Measurements from ENCODE around the gene ERC1.

The ERC1 gene

GRCh38 chr12:1419849-1420371 is 428.9 kb downstream of the ERC1 start:
- POLR2A ChIA-PET: no interaction called here
- TF ChIP-seq KLF16 (tag by site-specific recombination; IDR thresholded peaks at IDR 0.05) (no peak), ZNF639 (tag by site-specific recombination; IDR thresholded peaks at IDR 0.05) (no peak), ZNF518A (tag by site-specific recombination; conservative IDR thresholded peaks at IDR 0.05; ENCODE audit: low read depth) (no peak), ZNF626 (tag by site-specific recombination; IDR thresholded peaks at IDR 0.05) (no peak)
- H3K4me1 ChIP-seq (ENCODE audit: control insufficient read depth, insufficient read depth, low read length): peaks cover 2% of the 10 kb centered on the region; the same call in 1 of the 2 replicates

GRCh38 chr12:1421091-1421846 is 430.2 kb downstream of the ERC1 start:
- no peak overlapping the region for H3K27ac ChIP-seq (ENCODE audit: extremely low read depth, low read depth, low read length)
- CTCF ChIA-PET: interaction anchor here (0.7 kb wide), 1 partner anchor 215 kb away, joined by 3 read pairs; no protein-coding TSS in a partner anchor
- H3K36me3 ChIP-seq (ENCODE audit: control insufficient read depth in 2 of 2, insufficient read depth in 1 of 2, low read length in 2 of 2): no peaks in the 10 kb centered on the region
- no peak overlapping the region for H3K4me3 ChIP-seq (ENCODE audit: low read depth, low read length)
- TF ChIP-seq ZNF202 (tag by site-specific recombination; IDR thresholded peaks at IDR 0.05; ENCODE audit: borderline replicate concordance) (no peak), SP2 (tag by site-specific recombination; IDR thresholded peaks at IDR 0.05) (no peak), SETDB1 (IDR thresholded peaks at IDR 0.05; ENCODE audit: insufficient read length, low read length) (peak; percentile 97)
- H3K9me3 ChIP-seq (ENCODE audit: control insufficient read depth, insufficient read depth, low read depth, low read length): no peaks in the 10 kb centered on the region
- POLR2A ChIA-PET: no interaction called here
- peaks cover 3% of the 10 kb centered on the region; the same call in 1 of the 2 replicates for H3K4me1 ChIP-seq (ENCODE audit: control insufficient read depth, insufficient read depth, low read length)

More at GRCh38 chr12:1419849-1420371, 428.9 kb downstream of the ERC1 start:
- H3K9me3 ChIP-seq (ENCODE audit: control insufficient read depth, insufficient read depth, low read depth, low read length): no peaks in the 10 kb centered on the region
- H3K27ac ChIP-seq (ENCODE audit: extremely low read depth, low read depth, low read length): no peak overlapping the region
- no peaks in the 10 kb centered on the region for H3K36me3 ChIP-seq (ENCODE audit: control insufficient read depth in 2 of 2, insufficient read depth in 1 of 2, low read length in 2 of 2)
- H3K4me3 ChIP-seq (ENCODE audit: low read depth, low read length): no peak overlapping the region
- CTCF ChIA-PET: interaction anchor here (0.9 kb wide), 1 partner anchor 89 kb away, joined by 3 read pairs; no protein-coding TSS in a partner anchor

- TF ChIP-seq ZBTB48 (tag by site-specific recombination; IDR thresholded peaks at IDR 0.05) (no peak), YY1 (tag by site-specific recombination; IDR thresholded peaks at IDR 0.05) (no peak), ZNF248 (tag by site-specific recombination; IDR thresholded peaks at IDR 0.05) (no peak), ZBTB20 (tag by site-specific recombination; IDR thresholded peaks at IDR 0.05) (no peak), SCRT2 (tag by site-specific recombination; IDR thresholded peaks at IDR 0.05) (no peak), ZNF610 (tag by site-specific recombination; IDR thresholded peaks at IDR 0.05; ENCODE audit: borderline replicate concordance) (no peak)
- no peak overlapping the region for H3K4me3 ChIP-seq (ENCODE audit: low read depth, low read length)
- no peaks in the 10 kb centered on the region for H3K36me3 ChIP-seq (ENCODE audit: control insufficient read depth in 2 of 2, insufficient read depth in 1 of 2, low read length in 2 of 2)
- ChIA-PET CTCF (no interaction called here), POLR2A (no interaction called here)
- H3K9me3 ChIP-seq (ENCODE audit: control insufficient read depth, insufficient read depth, low read depth, low read length): no peaks in the 10 kb centered on the region
- peaks cover 3% of the 10 kb centered on the region; the same call in 1 of the 2 replicates for H3K4me1 ChIP-seq (ENCODE audit: control insufficient read depth, insufficient read depth, low read length)
- H3K27ac ChIP-seq (ENCODE audit: extremely low read depth, low read depth, low read length): no peak overlapping the region
These were observed 431.7 kb downstream of the ERC1 start for GRCh38 chr12:1422604-1423315.
